Measurements from ENCODE around the gene HAND1.

HAND1 gene

DNA sequence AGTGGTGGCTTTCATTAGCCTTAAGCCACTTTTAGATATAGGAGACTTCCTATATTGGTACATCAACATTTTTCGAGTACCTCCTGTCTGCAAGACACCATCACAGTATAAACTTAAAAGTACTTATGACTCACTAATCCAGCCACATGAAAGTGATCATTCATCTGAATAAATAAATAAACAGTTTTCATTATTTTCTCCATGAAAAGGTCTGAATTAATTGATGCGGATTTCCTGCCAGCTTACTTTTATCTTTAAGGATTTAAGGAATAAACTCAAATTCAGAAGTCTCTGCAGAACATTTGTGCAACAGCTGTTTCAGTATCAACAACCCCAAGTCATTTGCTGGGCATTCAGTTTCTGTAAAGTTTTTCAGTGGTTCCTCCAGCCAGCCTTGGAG lies 28.2 kb downstream of the HAND1 start:
- no peak for DNase-seq

DNA sequence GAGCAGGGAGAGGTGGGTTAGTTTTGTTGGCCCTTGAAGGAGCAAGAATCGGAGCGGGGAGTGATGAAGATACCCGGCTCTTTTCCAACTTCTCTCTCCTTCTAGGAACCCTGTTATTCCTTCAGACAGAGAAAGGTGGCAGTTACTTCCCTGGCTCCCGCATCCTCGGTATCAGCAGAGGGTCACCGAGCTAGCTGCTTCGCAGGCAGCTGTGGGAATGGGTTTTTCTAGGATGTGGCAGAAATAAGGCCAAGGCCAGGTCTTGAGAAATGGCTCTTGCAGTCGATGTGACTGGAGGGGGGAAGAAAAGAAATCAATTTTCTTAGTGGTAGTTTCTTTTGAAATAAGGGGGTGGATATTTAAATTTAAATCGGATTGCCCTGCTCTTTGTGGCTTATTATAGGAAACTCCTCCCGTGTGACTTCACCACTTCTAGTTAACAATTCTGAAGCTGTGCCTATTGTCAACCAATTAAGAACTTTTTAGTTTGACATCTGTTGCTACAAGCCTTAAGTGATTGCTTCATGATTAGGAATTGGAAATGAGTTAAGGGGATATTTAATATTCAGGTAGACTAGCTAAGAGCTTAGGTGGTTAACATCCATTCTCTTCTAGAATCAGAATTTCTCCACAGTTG lies 30.8 kb downstream of the HAND1 start:
- no peak for DNase-seq

- DNase-seq = no peak
Observed at GRCh38 chr5:154446195-154447088, 31.6 kb downstream of the HAND1 start.

GRCh38 chr5:154445422-154446194 lies 32.4 kb downstream of the HAND1 start, which contains the start of gene SAP30L:
SAP30L (plus strand) TSS chr5:154445997; CDS start chr5:154446605, 608 bp downstream.
- DNase-seq = peak; percentile 85

DNA sequence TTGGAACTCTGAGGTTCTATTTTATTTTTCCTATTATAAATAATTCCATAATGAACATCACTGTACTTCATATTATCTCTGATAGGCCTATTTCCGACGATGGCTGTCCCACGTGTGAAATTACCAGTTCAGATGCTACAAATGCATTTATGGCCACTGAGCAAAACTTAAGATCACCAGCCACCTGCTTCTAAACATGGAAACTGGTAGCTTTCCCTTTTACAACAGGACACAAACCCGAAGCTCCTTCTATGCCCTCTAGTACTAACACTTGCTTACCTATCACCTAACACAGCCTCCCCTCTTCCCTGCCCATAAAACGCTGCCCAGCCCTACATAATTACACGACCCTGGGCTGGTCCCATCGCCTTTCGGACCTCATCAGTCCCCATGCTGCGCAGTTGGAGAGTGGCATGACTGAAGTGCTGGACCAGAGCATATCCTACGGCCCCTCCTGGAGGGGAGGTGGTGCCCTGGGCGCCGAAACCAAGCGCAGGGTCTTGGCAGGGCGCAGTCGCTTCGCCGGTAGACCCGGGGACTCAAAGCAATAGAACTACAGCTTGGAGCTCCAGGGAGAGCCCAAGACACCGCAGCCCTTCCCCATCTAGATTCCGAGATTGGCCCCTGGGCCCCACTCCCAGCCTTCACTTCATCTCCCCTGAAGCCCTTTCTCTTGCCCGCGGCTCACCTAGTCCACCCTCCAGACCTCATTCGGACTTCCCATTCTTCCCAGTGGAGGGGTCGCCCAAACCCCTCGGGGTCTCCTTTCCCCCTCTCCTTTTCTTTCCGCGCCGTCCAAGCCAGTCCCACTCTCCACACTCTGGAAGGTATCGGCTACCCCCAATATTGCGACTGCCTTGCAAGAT lies 33.2 kb downstream of the HAND1 start:
- DNase-seq = no peak

GRCh38 chr5:154442801-154443200 lies 35.2 kb downstream of the HAND1 start:
- DNase-seq = no peak

- DNase-seq = no peak
Observed at GRCh38 chr5:154440540-154440939, 37.5 kb downstream of the HAND1 start.

DNA sequence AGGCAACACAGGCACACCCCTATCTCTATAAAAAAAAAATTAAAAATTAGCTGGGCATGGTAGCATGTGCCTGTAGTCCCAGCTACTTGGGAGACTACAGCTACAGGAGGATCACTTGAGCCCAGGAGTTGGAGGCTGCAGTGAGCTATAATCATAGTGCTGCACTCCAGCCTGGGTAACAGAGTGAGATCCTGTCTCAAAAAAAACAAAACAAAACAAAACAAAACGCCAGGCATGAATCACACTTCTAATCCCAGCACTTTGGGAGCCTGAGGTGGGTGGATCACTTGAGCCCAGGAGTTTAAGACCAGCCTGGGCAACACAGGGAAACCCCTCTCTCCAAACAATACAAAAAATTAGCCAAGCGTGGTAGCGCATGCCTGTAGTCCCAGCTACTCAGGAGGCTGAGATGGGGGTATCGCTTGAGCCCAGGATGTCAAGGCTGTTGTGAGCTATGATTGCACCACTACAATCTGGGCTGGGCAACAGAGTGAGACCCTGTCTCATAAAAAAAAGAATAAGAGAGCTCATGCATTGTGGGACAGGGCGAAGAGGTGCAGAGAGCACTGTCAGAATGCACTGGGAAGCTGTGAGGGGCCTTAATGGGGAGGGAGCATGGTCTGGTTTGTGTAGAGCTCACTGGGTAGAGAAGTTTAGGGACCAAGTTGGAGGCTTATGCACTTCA lies 40.6 kb downstream of the HAND1 start:
- no peak for DNase-seq

- DNase-seq = no peak
Observed at GRCh38 chr5:154435226-154435625, 42.8 kb downstream of the HAND1 start.

DNA sequence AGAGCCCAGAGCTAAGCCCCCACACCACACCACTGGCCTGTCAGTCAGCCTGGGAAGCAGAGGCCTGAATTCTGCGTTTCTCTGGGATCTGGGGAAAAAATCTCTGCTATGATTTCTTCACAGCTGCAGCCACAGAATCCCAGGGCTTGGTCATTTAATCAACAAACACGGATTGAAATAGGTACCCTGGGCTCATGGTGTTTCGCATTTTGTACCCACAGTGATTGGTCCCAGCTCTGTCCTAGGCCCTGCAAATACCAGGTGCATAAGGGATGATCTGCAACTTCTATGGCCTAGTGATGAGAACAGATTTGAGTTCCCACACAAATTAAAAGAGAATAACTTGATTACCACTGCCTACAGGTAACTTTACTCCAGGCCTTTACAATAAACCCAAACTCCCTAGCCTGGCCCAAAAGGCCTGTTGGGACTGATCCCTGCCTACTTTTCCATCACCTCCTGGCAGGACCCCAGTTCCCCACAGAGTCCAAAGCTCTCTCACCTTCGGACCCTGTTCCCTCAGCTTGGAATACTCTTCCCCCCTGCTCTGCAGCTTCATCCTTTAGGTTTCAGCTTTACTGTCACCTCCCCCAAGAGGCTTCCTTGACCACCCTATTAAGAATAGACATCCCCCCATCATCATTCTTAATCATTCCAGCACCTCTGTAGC lies 46.9 kb downstream of the HAND1 start:
- no peak for DNase-seq

DNA sequence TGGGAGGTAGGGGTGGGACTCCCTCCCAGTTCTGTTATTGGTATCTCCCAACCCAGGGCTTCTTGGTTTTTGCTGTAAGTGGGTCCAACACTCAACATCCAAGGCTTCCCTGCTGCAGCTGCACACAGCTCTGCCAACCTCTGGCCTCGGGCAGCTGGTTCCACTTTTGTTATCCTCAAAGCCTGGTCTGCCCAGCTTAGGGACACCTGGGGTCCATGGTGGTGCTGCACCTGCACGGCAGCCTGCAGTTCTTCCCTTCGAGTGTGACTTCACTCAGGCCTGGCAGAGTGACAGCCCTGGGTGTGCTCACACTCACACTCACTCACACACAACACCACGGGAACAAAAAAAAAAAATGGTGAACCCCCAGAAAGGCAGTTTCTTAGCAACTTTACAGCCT lies 47.6 kb downstream of the HAND1 start:
- no peak for DNase-seq

GRCh38 chr5:154429341-154429740 lies 48.7 kb downstream of the HAND1 start:
- DNase-seq = no peak

DNA sequence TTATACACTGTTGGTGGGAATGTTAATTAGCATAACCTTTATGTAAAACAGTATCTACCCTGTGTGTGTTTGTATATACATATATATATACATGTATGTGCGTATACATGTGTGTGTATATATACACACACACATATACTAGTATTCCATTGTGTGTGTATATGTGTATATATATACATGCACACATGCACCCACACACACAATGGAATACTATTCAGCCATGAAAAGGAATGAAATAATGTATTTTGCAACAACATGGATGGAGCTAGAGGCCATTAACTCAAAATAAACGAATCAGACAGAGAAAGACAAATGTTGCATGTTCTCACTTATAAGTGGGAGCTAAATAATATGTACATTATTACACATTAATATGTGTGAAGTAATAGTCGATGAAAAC lies 49.8 kb downstream of the HAND1 start:
- DNase-seq = no peak
